RWPE2 (cell line): ENCODE results near the gene ZFPM1.

ENCODE experiments used
- ATAC-seq: fragments of 200-7000 bp; cut with Tn5 transposase; 3 replicates; pipeline ENCODE4 v1.9.1; 2021; ENCODE audit warnings: low read depth
- DNase-seq: peaks from one replicate; pipeline ENCODE4 v3.0.0-alpha.2; 2020; ENCODE audit warnings: low spot score
- H3K27ac ChIP-seq: fragments of 450-650 bp; 2 replicates; pipeline ENCODE4 v1.5.1; 2017; ENCODE audit warnings: mild to moderate bottlenecking; ENCODE audit not compliant: poor library complexity, severe bottlenecking
- H3K27me3 ChIP-seq: fragments of 250-450 bp; sonication (Bioruptor Pico); 2 replicates; pipeline ENCODE4 v1.5.1; 2021; ENCODE audit warnings: mild to moderate bottlenecking, moderate library complexity; ENCODE audit not compliant: insufficient read depth, poor library complexity, severe bottlenecking
- H3K36me3 ChIP-seq: fragments of 250-450 bp; sonication (Bioruptor Pico); 2 replicates; pipeline ENCODE4 v1.5.1; 2020; ENCODE audit warnings: low read depth, mild to moderate bottlenecking, moderate library complexity
- H3K4me1 ChIP-seq: fragments of 250-450 bp; sonication (Bioruptor Pico); 2 replicates; pipeline ENCODE4 v1.5.1; 2021; ENCODE audit warnings: mild to moderate bottlenecking, moderate library complexity; ENCODE audit not compliant: insufficient read depth, poor library complexity, severe bottlenecking
- H3K4me3 ChIP-seq: fragments of 250-450 bp; sonication (Bioruptor Pico); 2 replicates; pipeline ENCODE4 v1.5.1; 2021; ENCODE audit warnings: mild to moderate bottlenecking, moderate library complexity; ENCODE audit not compliant: severe bottlenecking
- H3K9me3 ChIP-seq: fragments of 250-450 bp; sonication (Bioruptor Pico); 2 replicates; pipeline ENCODE4 v1.5.1; 2021; ENCODE audit warnings: mild to moderate bottlenecking, moderate library complexity; ENCODE audit not compliant: severe bottlenecking
- TF ChIP-seq, protein P1 (sequence below): fragments of 450-650 bp; IDR thresholded peaks from one replicate; pipeline ENCODE4 v1.5.1; 2017; ENCODE audit warnings: mild to moderate bottlenecking, moderate library complexity; ENCODE audit not compliant: poor library complexity, severe bottlenecking

ZFPM1 gene

DNA sequence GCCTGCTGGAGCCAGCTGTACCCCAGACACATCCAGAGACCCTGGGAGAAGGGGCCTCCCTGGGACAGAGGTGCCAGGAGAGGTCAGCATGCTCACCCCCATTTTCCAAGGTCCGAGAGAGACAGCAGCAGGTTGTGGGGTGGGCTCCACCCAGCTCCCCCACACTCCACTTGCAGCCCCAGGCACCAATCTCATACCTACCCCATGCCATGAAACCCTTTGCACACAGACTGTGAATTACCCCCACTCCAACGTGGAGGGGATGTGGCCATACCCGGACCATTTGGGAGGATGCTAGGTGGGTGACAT is 34.0 kb downstream of the ZFPM1 start:
- Histone ChIP-seq H3K27me3 (no peaks in the 10 kb centered on the region), H3K27ac (no peak overlapping the region), H3K4me1 (no peaks in the 10 kb centered on the region), H3K4me3 (no peak overlapping the region), H3K9me3 (no peaks in the 10 kb centered on the region), H3K36me3 (no peaks in the 10 kb centered on the region)
- ATAC-seq (no peak), DNase-seq (no peak)
- TF ChIP-seq, protein P1, sequence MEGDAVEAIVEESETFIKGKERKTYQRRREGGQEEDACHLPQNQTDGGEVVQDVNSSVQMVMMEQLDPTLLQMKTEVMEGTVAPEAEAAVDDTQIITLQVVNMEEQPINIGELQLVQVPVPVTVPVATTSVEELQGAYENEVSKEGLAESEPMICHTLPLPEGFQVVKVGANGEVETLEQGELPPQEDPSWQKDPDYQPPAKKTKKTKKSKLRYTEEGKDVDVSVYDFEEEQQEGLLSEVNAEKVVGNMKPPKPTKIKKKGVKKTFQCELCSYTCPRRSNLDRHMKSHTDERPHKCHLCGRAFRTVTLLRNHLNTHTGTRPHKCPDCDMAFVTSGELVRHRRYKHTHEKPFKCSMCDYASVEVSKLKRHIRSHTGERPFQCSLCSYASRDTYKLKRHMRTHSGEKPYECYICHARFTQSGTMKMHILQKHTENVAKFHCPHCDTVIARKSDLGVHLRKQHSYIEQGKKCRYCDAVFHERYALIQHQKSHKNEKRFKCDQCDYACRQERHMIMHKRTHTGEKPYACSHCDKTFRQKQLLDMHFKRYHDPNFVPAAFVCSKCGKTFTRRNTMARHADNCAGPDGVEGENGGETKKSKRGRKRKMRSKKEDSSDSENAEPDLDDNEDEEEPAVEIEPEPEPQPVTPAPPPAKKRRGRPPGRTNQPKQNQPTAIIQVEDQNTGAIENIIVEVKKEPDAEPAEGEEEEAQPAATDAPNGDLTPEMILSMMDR = no peak

DNA sequence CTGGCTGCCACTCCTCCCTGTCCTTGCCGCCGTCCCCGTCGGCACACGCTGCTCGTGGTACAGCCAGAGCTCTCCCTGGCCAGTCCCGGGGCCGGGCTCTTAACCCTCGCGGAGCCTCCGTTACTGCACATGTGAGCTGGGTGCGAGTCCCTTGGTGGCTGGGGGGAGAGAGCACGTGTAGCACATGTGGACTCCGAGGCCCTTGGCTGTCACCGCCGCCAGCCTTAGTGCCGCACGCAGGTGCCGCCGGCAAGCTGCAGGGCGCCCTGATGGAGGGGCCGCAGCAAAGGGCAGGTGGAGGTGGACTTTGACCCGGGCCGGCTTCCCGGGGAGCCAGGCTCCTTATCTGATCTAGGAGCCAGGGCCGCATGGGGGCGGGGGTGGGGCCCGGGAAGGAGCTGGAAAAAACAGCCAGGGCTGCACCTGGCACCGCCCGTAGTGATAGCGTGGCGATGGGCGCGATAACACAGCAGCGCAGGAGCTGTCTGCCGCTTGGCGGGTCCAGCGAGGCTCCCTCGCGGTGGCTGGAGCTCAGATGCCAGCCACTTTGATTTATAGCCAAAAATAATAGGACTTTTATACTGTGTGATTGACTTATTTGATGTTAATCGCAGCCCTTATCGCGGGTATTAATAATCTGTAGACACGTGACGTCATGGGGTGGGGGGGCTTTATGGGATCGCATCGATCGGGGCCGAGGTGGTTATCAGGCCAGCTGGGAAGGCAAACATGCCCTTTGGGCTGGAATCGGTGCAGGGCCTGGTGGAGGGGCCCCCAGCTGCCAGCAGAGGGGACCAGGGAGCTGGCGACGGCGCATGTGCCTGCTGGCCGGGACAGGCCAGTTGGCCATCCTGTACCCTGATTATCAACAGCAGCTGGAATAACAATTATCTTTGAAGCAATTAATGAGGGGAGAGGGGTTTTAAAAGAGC is 35.1 kb downstream of the ZFPM1 start:
- H3K27me3 ChIP-seq = no peaks in the 10 kb centered on the region
- DNase-seq (no peak), ATAC-seq (no peak)
- TF ChIP-seq, protein P1 = no peak
- H3K36me3 ChIP-seq = no peaks in the 10 kb centered on the region
- H3K9me3 ChIP-seq = no peaks in the 10 kb centered on the region
- no peak overlapping the region for H3K27ac ChIP-seq
- H3K4me3 ChIP-seq = no peak overlapping the region
- H3K4me1 ChIP-seq = no peaks in the 10 kb centered on the region

DNA sequence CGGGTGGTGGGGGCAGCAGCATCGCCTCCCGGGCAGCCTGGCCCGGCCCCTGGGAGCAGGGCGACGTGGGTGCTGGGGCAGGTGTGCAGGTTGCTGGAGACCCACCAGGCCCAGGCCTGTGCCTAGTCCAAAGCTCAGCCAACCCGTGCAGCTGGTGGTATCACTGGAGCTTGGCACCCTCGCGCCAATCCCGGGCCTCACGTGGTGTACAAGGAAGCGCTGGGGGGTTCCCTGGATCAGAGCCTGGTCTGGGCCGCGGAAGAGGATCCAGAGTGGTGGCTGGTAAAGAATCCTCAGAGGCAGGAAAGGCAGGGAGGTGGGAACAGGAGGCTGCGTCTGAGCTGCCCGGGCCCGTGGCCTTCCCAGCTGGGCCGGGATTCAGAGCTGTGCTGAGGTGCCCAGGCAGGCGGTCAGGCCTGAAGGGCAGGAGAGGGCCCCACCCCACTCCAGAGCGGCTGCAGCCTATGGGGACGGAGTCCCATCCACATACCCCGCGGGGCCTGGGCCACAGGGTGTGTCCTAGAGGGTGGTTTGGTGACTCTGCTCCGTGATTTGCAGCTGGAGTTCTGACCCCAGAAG is 36.2 kb downstream of the ZFPM1 start:
- ATAC-seq (no peak), DNase-seq (no peak)
- H3K36me3 ChIP-seq = no peaks in the 10 kb centered on the region
- H3K9me3 ChIP-seq = no peaks in the 10 kb centered on the region
- H3K27me3 ChIP-seq = no peaks in the 10 kb centered on the region
- TF ChIP-seq, protein P1 = no peak
- H3K4me3 ChIP-seq = no peak overlapping the region
- H3K4me1 ChIP-seq = no peaks in the 10 kb centered on the region
- H3K27ac ChIP-seq = no peak overlapping the region

DNA sequence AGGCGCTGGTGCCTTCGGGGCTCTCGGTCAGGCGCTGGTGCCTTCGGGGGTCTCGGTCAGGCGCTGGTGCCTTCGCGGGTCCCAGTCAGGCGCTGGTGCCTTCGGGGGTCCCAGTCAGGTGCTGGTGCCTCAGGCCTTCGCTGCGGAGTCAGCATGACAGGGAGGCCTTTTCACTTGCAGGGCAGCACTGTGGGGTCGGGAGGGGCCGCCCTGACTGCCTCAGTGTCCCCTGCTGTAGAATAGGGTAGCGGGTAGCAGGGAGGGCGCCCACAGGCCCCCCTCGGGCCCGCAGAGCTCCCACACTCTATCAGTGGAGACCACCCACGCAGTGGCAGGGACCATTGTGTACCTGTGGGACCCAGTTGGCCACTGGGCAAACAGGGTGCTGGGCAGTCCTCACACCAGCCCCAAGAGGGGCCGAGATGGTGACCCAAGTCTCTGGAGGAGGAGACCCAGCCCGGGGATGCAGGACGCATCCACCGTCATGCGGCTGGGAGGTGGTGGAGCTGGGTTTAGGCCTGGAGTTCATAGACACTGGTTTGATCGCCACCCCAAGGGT is 38.0 kb downstream of the ZFPM1 start:
- TF ChIP-seq, protein P1 = no peak

More for the DNA sequence above, 38.0 kb downstream of the ZFPM1 start:
- Histone ChIP-seq H3K9me3 (no peaks in the 10 kb centered on the region), H3K36me3 (no peaks in the 10 kb centered on the region), H3K27ac (no peak overlapping the region), H3K4me1 (no peaks in the 10 kb centered on the region), H3K4me3 (no peak overlapping the region), H3K27me3 (no peaks in the 10 kb centered on the region)
- ATAC-seq (no peak), DNase-seq (no peak)
